RCC 7860 (cell line): ENCODE measurements around the gene EPC1.
"Not testable (repeated sequence)": the region's sequence is repeated elsewhere in the genome, so short reads cannot be mapped to it uniquely, and the experiment has no call there.

ENCODE experiments used
- DNase-seq: peaks from one replicate; pipeline ENCODE4 v3.0.0-alpha.2; 2015; ENCODE audit warnings: low spot score
- FAIRE-seq: peaks from 2 replicates; lab custom pipeline; 2012; peaks lifted over from hg19 to GRCh38; lab: Jason Lieb, UNC

The EPC1 gene

GRCh38 chr10:32346551-32347362 lies at the start of gene EPC1:
TSS of gene EPC1 (minus strand) at chr10:32347158. CDS start at chr10:32346915, 243 bp downstream.
- FAIRE-seq (no peak), DNase-seq (peak; percentile 76)

- FAIRE-seq (no peak), DNase-seq (no peak)
Measured at GRCh38 chr10:32393911-32394310, 47.0 kb upstream of the EPC1 start.

GRCh38 chr10:32392284-32392683 lies 45.3 kb upstream of the EPC1 start:
- FAIRE-seq, DNase-seq: not testable (repeated sequence)

GRCh38 chr10:32390193-32390592 lies 43.2 kb upstream of the EPC1 start:
- FAIRE-seq = no peak
- no peak for DNase-seq

- no peak for FAIRE-seq
Measured at GRCh38 chr10:32388258-32389027, 41.5 kb upstream of the EPC1 start.

GRCh38 chr10:32386623-32387260 lies 39.8 kb upstream of the EPC1 start:
- DNase-seq (no peak), FAIRE-seq (no peak)

More at GRCh38 chr10:32388258-32389027, 41.5 kb upstream of the EPC1 start:
- DNase-seq = no peak

GRCh38 chr10:32384171-32384570 lies 37.2 kb upstream of the EPC1 start:
- no peak for FAIRE-seq
- no peak for DNase-seq

GRCh38 chr10:32381165-32381564 lies 34.2 kb upstream of the EPC1 start:
- FAIRE-seq (no peak), DNase-seq (no peak)

GRCh38 chr10:32379950-32380551 lies 33.1 kb upstream of the EPC1 start:
- DNase-seq (no peak), FAIRE-seq (no peak)

- DNase-seq = no peak
- no peak for FAIRE-seq
Measured at GRCh38 chr10:32379318-32379949, 32.5 kb upstream of the EPC1 start.

- peak; percentile 67 for DNase-seq
- FAIRE-seq = peak; percentile 73
Measured at GRCh38 chr10:32378363-32379317, 31.7 kb upstream of the EPC1 start.

- peak; percentile 78 for FAIRE-seq
Measured at GRCh38 chr10:32377458-32378259, 30.7 kb upstream of the EPC1 start.

GRCh38 chr10:32376771-32377170 lies 29.8 kb upstream of the EPC1 start:
- DNase-seq (no peak), FAIRE-seq (no peak)

More at GRCh38 chr10:32377458-32378259, 30.7 kb upstream of the EPC1 start:
- peak; percentile 13 for DNase-seq

GRCh38 chr10:32376097-32376496 lies 29.1 kb upstream of the EPC1 start:
- no peak for FAIRE-seq
- DNase-seq = no peak

GRCh38 chr10:32375631-32376030 lies 28.7 kb upstream of the EPC1 start:
- peak; percentile 52 for FAIRE-seq
- DNase-seq = no peak

GRCh38 chr10:32374605-32375004 lies 27.6 kb upstream of the EPC1 start:
- FAIRE-seq (no peak), DNase-seq (no peak)

- no peak for DNase-seq
- no peak for FAIRE-seq
Measured at GRCh38 chr10:32373496-32373895, 26.5 kb upstream of the EPC1 start.

GRCh38 chr10:32373031-32373430 lies 26.1 kb upstream of the EPC1 start:
- FAIRE-seq (no peak), DNase-seq (no peak)
